Panc1 (cell line): ENCODE results near the gene GBA2. TPM values are rescaled to one million over a fixed set of nuclear protein-coding genes. Genes with fewer than 3 reads are reported as not detected.

Experiments
- ATAC-seq: fragments of 200-7000 bp; cut with Tn5 transposase; 2 replicates; pipeline ENCODE4 v1.9.1; 2020; ENCODE audit warnings: mild to moderate bottlenecking, moderate library complexity
- BruUV-seq: library from RNA; stranded (reverse); fragments of 400-500 nt; replicated peaks from 2 replicates; lab custom pipeline; 2021; lab: Mats Ljungman, UMichigan
- CTCF ChIA-PET: fragments of 300-600 bp; sonication (Branson Sonifier 250); formaldehyde crosslinking; loops from one replicate; lab custom pipeline; 2022; ENCODE audit warnings: antibody characterized with exemption; lab: Charles Lee
- POLR2A ChIA-PET: fragments of 300-600 bp; sonication (Branson Sonifier 250); formaldehyde crosslinking; loops from one replicate; lab custom pipeline; 2022; ENCODE audit warnings: antibody characterized with exemption; lab: Charles Lee
- DNase-seq: peaks from one replicate; pipeline ENCODE4 v3.0.0-alpha.2; 2010; ENCODE audit warnings: low read depth, low spot score
- H3K27ac ChIP-seq: 2 replicates; pipeline ENCODE4 v1.5.1; 2011; ENCODE audit warnings: mild to moderate bottlenecking, low read length, inconsistent platforms
- H3K27me3 ChIP-seq: fragments of 200-500 bp; sonication (Bioruptor generic); 2 replicates; pipeline ENCODE4 v1.6.0; 2014; ENCODE audit warnings: low read length, inconsistent platforms; ENCODE audit not compliant: control insufficient read depth, insufficient read depth
- H3K36me3 ChIP-seq: fragments of 200-500 bp; sonication (Bioruptor generic); 2 replicates; pipeline ENCODE4 v1.5.1; 2014; ENCODE audit warnings: inconsistent platforms, mild to moderate bottlenecking, low read length, moderate library complexity; ENCODE audit not compliant: control insufficient read depth, insufficient read depth
- H3K4me1 ChIP-seq: 2 replicates; pipeline ENCODE4 v1.5.1; 2011; ENCODE audit warnings: inconsistent platforms, mild to moderate bottlenecking, low read length, moderate library complexity; ENCODE audit not compliant: control insufficient read depth, insufficient read depth
- H3K4me3 ChIP-seq, 2 experiments: 2 replicates each; pipeline ENCODE4 v1.5.1; 2011 to 2012; ENCODE audit warnings: low read depth in 2 of 2, low read length in 2 of 2, mild to moderate bottlenecking in 2 of 2, inconsistent platforms in 1 of 2, moderate library complexity in 1 of 2
- H3K9me3 ChIP-seq: fragments of 200-500 bp; sonication (Bioruptor generic); 2 replicates; pipeline ENCODE4 v1.5.1; 2014; ENCODE audit warnings: low read depth, mild to moderate bottlenecking, inconsistent platforms, low read length, moderate library complexity; ENCODE audit not compliant: control insufficient read depth, insufficient read depth
- POLR2AphosphoS5 ChIP-seq: IDR thresholded peaks from 2 replicates; pipeline ENCODE4 v1.6.1; 2012; ENCODE audit warnings: mild to moderate bottlenecking, low read depth, low read length, moderate library complexity
- SIN3A ChIP-seq: IDR thresholded peaks from 2 replicates; pipeline ENCODE4 v1.6.1; 2012; ENCODE audit warnings: low read depth, mild to moderate bottlenecking, low read length, moderate library complexity, borderline replicate concordance; ENCODE audit not compliant: insufficient read depth
- TCF7L2 ChIP-seq: IDR thresholded peaks from 2 replicates; pipeline ENCODE4 v1.6.1; 2011; ENCODE audit warnings: mild to moderate bottlenecking, low read depth, low read length, inconsistent platforms
- in situ Hi-C: cut with HindIII; loops from 2 replicates; pipeline ENCODE4 v1.10.0; 2016; ENCODE audit warnings: low sequenced_read_pairs, low pct_unique_long_range_greater_than_20kb
- intact Hi-C: fragments of 100-400 bp; cut with micrococcal nuclease; formaldehyde crosslinking; loops from one replicate; pipeline ENCODE4 v1.10.0; 2022; ENCODE audit not compliant: unreplicated experiment
- total RNA-seq: library from RNA; stranded (reverse); gene quantifications from one replicate; pipeline ENCODE4 v1.2.1, GENCODE V29; 2021; ENCODE audit not compliant: unreplicated experiment
- TF ChIP-seq, protein P1 (sequence below): fragments of 450-650 bp; IDR thresholded peaks from 2 replicates; pipeline ENCODE4 v1.5.1; 2017; ENCODE audit warnings: mild to moderate bottlenecking
- TF ChIP-seq, protein P2 (sequence below), 2 experiments: IDR thresholded peaks; 2 replicates each; pipeline ENCODE4 v1.6.1; 2011 to 2012; ENCODE audit warnings: low read depth in 2 of 2, control low read depth in 1 of 2, low read length in 1 of 2, mild to moderate bottlenecking in 1 of 2, moderate library complexity in 1 of 2; ENCODE audit not compliant: insufficient read depth in 1 of 2

Gene GBA2
- total RNA-seq, 1 experiment from 2014 or later: 109 TPM

DNA sequence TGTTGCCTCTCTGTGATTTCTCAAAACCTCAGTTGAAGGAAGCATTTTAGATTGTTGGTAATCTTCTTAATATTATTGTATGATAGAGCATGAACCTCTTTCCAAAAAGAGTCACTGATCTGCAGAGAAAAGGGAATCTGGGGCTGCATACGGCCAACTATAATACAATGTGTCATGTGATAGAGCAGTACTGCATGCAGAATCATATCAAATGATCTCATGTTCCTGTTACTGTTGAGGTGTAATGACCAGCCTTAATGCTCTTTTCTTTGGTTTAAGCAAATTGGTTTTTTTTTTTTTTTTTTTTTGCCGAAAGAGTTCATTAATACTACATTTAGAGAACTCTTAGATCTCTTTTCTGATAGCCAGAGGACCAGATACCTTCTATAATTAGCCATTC is 18.0 kb upstream of the GBA2 start:
- no peaks in the 10 kb centered on the region for H3K27me3 ChIP-seq
- TSS peak; percentile 38 for BruUV-seq
- intact Hi-C loops: no loop called here
- H3K4me3 ChIP-seq: no peak overlapping the region
- no peak for DNase-seq
- H3K27ac ChIP-seq: no peak overlapping the region
- ChIA-PET POLR2A (no interaction called here), CTCF (no interaction called here)
- in situ Hi-C loops: no loop called here
- no peak for TF ChIP-seq SIN3A
- TF ChIP-seq POLR2AphosphoS5: no peak
- TF ChIP-seq, protein P1, sequence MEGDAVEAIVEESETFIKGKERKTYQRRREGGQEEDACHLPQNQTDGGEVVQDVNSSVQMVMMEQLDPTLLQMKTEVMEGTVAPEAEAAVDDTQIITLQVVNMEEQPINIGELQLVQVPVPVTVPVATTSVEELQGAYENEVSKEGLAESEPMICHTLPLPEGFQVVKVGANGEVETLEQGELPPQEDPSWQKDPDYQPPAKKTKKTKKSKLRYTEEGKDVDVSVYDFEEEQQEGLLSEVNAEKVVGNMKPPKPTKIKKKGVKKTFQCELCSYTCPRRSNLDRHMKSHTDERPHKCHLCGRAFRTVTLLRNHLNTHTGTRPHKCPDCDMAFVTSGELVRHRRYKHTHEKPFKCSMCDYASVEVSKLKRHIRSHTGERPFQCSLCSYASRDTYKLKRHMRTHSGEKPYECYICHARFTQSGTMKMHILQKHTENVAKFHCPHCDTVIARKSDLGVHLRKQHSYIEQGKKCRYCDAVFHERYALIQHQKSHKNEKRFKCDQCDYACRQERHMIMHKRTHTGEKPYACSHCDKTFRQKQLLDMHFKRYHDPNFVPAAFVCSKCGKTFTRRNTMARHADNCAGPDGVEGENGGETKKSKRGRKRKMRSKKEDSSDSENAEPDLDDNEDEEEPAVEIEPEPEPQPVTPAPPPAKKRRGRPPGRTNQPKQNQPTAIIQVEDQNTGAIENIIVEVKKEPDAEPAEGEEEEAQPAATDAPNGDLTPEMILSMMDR: no peak
- TF ChIP-seq TCF7L2: no peak
- TF ChIP-seq, protein P2, sequence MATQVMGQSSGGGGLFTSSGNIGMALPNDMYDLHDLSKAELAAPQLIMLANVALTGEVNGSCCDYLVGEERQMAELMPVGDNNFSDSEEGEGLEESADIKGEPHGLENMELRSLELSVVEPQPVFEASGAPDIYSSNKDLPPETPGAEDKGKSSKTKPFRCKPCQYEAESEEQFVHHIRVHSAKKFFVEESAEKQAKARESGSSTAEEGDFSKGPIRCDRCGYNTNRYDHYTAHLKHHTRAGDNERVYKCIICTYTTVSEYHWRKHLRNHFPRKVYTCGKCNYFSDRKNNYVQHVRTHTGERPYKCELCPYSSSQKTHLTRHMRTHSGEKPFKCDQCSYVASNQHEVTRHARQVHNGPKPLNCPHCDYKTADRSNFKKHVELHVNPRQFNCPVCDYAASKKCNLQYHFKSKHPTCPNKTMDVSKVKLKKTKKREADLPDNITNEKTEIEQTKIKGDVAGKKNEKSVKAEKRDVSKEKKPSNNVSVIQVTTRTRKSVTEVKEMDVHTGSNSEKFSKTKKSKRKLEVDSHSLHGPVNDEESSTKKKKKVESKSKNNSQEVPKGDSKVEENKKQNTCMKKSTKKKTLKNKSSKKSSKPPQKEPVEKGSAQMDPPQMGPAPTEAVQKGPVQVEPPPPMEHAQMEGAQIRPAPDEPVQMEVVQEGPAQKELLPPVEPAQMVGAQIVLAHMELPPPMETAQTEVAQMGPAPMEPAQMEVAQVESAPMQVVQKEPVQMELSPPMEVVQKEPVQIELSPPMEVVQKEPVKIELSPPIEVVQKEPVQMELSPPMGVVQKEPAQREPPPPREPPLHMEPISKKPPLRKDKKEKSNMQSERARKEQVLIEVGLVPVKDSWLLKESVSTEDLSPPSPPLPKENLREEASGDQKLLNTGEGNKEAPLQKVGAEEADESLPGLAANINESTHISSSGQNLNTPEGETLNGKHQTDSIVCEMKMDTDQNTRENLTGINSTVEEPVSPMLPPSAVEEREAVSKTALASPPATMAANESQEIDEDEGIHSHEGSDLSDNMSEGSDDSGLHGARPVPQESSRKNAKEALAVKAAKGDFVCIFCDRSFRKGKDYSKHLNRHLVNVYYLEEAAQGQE (IDR thresholded peaks at IDR 0.05; ENCODE audit: insufficient read depth in 1 of 2, low read depth in 2 of 2, low read length in 1 of 2): no peak
- no peak for ATAC-seq
- peaks cover 8% of the 10 kb centered on the region for H3K4me1 ChIP-seq
- no peaks in the 10 kb centered on the region for H3K36me3 ChIP-seq
- no peaks in the 10 kb centered on the region for H3K9me3 ChIP-seq

DNA sequence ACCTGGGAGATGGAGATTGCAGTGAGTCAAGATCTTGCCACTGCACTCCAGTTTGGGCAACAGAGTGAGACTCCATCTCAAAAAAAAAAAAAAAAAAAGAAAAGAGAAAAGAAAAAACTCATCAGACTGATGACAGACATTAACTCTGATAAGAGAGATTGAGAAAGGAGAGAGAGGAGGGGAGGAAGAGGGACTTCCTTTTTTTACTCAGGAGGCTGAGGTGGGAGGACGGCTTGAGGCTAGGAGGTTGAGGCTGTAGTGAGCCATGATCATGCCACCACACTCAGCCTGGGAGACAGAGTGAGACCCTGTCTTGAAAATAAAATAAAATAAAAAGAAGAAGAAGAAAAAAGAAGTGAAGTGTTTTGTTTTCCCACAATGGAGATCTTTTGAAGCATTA is 14.8 kb upstream of the GBA2 start:
- CTCF ChIA-PET: no interaction called here
- intact Hi-C loops (no loop called here), in situ Hi-C loops (no loop called here)
- H3K27ac ChIP-seq: no peak overlapping the region
- TF ChIP-seq, protein P2 (IDR thresholded peaks at IDR 0.05; ENCODE audit: insufficient read depth in 1 of 2, low read depth in 2 of 2, low read length in 1 of 2): no peak
- TF ChIP-seq, protein P1: no peak
- TF ChIP-seq SIN3A: no peak
- no peak for TF ChIP-seq POLR2AphosphoS5
- TF ChIP-seq TCF7L2: no peak
- DNase-seq: no peak
- H3K4me3 ChIP-seq: no peak overlapping the region
- BruUV-seq: no TSS peak
- no peaks in the 10 kb centered on the region for H3K36me3 ChIP-seq
- H3K4me1 ChIP-seq: peaks cover 12% of the 10 kb centered on the region
- ATAC-seq: no peak
- H3K9me3 ChIP-seq: no peaks in the 10 kb centered on the region
- no peaks in the 10 kb centered on the region for H3K27me3 ChIP-seq
- POLR2A ChIA-PET: no interaction called here
